RKO (cell line): ENCODE measurements around the gene HAT1.

Experiments used
- DNase-seq: peaks from one replicate; pipeline ENCODE4 v3.0.0-alpha.2; 2016; ENCODE audit warnings: low spot score

HAT1 gene

DNA sequence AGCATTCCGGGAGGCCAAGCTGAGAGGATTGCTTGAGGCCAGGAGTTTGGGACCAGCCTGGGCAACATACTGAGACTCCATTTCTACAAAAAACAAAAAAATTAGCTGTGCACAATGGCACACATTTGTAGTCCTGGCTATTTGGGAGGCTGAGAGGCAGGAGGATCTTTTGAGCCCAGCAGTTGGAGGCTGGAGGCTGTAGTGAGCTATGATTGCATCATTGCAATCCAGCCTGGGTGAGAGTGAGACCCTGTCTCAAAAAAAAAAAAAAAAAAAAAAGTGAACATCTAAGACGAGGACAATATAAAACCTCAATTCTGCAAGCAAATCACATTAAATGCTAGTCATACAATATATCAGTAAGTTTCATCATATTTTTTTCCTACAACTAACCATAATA is 2.8 kb upstream of the HAT1 start:
- DNase-seq: no peak

DNA sequence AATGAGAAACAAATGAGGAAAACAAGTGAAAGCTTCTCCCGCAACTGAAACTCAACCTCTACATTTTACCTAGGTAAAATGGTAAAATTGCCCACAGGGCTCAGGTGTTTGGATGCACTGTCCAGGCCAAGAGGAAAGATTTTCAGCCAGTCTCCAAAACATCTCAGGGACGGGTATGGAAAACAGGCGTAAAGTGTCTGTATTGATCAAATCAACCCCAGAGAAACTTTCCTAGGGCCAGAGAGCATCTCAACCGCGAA is 361 bp upstream of the HAT1 start:
- no peak for DNase-seq

DNA sequence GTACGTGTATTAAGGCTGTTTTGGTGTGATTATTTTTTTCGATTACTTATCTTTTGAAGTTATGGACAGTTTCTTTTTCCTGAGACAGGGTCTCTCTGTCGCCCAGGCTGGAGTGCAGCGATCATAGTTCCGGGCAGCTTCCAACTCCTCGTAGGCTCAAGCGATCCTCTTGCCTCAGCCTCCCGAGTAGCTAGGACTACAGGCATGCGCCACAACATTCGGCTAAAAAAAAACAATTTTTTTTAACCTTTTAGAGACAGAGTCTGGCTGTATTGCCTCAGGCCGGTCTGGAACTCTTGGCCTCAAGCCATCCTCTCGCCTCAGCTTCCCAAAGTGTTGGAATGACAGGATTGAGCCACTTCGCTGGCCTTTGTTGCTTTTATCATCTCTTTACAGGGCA is 945 bp downstream of the HAT1 start:
- peak; percentile 89 for DNase-seq

DNA sequence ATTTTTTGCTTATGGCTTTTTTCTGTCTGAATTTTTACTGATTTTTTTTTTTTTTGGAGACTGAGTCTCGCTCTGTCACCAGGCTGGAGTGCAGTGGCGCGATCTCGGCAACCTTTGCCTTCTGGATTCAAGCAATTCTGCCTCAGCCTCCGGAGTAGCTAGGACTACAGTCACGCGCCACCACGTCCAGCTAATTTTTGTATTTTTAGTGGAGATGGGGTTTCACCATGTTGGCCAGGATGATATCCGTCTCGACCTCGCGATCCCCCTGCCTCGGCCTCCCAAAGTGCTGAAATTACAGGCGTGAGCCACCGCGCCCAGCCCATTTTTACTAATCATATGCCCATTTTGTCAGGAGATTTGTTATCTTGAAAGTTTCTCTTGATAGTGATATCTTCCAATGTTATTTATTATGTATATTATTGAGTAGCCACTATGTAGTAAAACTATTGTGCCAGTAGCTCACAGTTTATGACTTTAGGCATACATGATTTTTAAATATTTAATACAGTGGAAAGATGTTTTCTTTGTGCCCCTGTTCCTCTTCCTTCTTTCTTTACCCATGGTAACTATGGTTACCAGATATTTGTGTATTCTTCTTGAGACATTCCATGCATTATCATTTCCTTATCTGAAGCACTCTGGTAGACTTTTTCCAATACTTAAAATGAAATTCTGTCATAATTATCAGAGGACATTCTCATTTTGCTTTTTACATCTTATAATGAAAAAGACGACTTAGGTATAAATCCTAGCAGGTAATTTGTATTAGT is 2.1 kb downstream of the HAT1 start:
- peak; percentile 43 for DNase-seq

DNA sequence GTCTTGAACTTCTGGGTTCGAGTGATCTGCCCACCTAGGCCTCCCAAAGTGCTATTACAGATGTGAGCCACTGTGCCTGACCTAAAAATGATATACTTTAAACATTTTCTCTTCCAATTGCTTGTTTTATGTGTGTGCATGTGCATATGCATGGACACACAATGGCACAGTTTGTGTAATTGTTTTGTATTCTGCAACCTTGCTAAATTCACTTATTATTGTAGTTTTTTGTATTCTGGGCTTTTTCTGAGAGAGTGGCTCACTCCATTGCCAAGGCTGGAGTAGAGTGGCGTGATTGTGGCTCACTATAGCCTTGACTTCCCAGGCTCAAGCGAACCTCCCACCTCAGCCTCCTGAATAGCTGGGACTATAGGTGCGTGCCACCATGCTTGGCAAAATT is 8.1 kb downstream of the HAT1 start:
- no peak for DNase-seq

DNA sequence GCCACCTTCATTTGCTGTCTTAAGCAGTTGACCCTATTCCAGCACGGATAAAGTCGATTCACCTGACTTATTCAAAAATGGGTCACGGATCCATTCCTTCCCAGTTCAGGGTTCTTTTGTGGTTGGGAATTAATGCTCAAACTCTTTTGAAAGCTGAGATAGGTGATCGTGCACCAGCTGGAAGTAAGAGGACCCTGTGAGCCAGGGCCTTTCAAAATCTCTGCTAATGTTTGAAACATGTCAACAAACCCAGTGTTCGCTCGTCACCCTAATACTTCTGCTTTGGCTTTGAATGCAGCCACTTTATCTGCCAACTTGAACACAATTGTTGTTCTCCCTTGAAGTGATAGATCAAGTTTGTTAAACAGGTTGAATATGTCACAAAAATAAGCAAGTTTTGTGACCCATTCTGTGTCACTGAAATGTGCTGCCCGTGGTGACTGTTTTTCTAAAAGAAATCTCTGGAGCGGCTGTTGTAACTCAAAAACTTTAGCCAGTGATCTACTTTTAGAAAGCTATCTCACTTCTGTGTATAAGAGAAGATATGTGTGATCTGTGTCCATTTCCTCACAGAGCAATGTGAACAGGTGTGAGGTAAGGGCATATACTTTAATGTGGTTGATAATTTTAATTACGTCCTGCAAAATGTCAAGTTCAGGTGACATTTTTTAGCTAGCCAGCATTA is 16.9 kb downstream of the HAT1 start:
- no peak for DNase-seq

DNA sequence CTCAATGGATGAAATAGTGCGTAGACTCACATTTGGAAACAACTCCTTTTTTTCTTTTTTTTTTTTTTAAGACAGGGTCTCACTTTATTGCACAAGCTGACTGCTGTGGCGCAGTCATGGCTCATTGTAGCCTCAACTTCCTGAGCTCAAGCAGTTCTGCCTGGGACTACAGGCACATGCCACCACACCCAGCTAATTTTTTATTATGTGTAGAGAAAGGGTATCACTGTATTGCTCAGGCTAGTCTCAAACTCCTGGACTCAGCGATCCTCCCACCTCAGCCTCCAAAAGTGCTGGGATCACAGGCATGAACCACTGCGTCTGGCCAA is 17.4 kb downstream of the HAT1 start:
- no peak for DNase-seq

DNA sequence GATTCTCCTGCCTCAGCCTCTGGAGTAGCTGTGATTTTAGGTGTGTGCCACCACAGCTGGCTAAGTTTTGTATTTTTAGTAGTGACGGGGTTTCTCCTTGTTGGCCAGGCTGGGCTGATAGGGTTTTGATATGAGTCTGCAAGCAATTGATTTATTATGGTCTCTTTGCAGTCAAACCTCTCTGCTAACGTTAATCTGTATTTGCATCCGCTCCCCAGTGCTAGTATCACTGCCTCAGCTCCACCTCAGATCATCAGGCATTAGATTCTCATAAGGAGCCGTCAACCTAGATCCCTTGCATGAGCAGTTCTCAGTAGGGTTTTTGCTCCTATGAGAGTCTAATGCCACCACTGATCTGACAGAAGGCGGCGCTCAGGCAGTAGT is 19.0 kb downstream of the HAT1 start:
- DNase-seq: no peak

DNA sequence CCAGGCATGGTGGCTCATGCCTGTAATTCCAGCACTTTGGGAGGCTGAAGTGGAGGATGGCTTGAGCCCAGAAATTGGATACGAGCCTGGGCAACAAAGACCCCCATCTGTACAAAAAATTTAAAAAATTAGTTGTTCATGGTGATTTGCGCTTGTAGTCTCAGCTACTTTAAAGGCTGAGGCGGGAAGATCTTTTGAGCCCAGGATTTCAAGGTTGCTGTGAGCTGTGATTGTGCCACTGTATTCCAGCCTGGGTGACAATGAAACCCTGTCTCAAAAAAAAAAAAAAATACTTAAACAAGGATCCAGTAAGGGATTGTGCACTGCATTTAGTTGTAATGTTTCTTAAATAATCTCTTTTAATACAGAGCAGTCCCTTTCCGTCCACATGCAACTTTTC is 21.6 kb downstream of the HAT1 start:
- DNase-seq: no peak

DNA sequence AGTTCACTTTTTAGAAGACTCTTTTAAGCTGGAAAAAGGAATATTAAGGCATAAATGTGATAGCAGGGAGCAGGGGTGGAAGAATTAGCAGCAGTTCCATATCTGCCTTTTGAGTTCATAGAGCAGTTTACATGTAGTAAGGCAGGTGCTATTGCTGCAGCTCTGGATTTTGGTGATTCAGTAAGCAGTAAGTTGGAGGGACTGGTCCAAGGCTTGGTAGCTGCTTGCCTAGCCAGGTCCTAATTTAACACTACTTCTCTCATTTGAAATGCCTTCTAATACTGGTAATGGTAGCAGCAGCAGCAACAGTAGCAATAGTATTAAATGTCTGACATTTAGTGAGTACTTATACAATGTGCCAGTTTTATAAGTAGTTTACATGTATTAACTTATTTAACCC is 30.0 kb downstream of the HAT1 start:
- no peak for DNase-seq

DNA sequence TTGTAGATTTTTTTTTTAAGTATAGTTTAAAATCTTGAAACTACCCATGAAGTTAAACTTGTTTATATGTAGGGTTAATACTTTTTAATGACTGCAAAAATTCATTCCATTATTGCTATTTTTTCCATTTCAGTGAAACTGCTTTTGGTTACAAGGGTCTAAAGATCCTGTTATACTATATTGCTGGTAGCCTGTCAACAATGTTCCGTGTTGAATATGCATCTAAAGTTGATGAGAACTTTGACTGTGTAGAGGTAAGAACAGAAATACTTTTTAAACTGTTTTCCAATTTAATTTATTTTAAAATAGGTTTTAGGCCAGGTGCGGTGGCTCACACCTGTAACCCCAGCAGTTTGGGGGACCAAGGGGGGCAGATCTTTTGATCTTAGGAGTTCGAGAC is 30.5 kb downstream of the HAT1 start:
- DNase-seq: no peak

DNA sequence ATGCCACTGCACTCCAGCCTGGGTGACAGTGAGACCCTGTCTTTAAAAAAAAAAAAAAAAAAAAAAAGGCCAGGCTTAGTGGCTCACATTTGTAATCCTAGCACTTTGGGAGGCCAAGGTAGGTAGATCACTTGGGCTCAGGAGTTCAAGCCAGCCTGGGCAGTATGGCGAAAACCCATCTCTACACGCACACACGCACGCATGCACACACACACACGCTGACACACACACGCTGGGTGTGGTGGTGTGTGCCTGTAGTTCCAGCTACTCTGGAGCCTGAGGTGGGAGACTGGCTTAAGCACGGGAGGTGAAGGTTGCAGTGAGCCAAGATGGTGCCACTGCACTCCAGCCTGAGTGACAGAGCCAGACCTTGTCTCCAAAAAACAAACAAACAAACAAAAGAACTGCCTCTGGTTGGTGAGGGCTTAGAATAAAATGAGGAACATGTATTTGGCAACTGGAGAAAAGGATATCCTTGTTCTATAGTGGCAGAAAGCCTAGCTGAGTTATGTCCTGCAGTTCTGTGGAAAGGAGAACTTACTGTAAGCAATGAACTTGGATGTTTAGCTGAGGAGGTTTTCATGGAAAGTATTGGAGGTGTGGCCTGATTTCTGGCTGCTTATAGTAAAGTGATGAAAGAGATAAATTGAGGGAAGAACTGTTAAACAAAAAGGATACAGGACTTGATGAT is 34.0 kb downstream of the HAT1 start:
- no peak for DNase-seq

DNA sequence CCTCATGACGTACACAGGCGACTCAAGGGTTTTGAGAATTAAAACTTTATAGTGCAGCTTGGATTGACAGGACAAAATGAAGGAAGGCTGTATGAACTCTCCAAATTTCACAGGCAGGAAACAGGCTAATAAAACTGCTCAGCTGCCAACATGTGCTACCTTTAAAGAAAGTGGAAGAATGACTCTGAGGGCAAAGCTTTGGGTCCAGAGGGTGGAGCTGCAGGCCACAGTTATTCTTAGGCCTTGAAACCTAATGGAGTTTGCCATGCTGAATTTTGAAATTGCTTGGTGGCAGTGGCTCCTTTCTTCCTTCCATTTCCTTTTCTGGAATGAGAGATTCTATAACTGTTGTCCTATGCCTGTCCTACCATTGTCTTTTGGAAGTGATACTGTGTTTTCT is 34.8 kb downstream of the HAT1 start:
- DNase-seq: peak; percentile 18

DNA sequence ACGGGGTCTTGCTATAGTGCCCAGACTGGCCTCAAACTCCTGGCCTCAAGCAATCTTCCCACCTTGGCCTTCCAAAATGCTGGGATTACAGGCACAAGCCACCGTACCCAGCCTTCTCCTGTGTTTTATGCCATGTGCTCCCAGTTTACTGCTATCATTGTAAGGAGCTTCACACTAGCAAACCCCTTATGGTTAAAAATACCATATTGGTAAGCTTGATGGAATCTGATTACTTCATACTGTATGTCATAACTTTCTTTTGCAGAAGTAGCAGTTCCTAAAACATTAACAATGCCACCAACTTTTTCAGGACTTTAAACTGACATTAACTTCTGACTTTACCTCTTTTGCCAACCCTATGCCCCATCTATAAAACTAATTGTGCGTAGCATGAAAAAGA is 36.2 kb downstream of the HAT1 start:
- DNase-seq: peak; percentile 44

DNA sequence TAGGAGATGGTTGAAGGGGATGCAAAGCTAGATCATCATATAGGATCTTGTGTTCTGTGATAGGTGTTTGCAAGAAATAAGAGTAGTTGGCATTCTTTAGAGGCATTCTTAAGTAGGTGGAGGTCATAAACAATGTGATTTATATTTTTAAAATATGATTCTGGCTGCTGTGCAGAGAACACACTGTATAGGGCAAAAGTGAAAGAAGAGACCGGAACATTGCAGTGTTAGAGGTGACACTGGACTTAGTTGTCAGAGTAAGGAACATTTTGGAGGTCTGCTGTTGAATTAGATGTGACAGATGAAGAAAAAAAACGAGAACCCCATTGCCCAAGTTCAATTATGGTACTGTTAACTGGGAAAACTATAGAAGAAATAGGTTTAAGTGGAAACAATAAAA is 37.7 kb downstream of the HAT1 start:
- no peak for DNase-seq

DNA sequence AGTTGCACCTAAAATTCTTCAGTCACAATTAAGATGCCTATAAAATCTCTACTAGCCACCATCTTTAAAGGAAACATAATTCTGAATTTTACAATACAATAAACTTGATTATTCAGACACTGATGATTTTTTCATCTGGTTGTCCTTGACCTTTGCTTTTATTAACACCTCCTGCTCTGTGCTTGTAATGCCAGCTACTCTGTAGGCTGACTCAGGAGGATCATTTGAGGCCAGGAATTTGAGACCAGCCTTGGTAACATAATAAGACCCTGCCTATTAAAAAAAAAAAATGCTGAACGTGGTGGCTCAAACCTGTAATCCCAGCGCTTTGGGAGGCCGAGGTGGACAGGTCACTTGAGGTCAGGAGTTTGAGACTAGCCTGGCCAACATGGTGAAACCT is 38.3 kb downstream of the HAT1 start:
- DNase-seq: no peak

DNA sequence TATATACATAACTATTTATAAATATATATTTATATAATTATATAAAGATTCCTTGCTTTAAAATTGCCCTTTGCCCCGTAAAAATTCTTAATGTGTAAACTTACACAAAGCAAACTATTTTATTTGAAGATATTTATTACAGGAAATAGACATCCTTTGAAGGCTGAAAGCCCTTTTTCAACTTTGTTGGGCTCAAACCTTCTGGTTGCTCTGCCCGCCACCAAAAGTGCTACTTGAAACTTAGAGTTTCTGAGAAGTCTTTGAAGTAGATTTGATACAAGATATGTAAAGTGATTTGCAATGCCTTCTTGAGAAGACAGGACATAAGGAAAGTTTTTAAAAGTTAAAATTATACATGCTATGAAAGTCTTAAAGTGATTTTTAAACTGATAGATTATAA is 40.9 kb downstream of the HAT1 start:
- DNase-seq: no peak

DNA sequence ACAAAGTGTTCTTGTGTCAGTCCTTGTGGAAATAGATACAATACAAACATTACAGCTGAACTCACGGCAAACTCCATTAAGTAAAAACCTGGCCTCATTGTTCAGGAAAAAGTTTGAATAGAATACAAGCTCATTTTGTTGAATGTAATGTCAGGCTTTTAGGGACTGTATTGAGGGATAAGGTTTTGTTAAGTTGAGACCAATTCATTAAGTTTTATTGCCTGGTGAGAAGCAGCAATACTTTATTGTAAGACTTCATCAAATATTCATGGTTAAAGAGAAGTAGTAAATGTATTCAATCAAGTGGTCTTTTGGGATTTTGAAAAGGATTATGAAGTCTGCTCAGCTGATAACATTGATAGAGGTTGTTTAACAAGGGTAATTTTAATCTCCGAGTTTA is 42.0 kb downstream of the HAT1 start:
- no peak for DNase-seq

DNA sequence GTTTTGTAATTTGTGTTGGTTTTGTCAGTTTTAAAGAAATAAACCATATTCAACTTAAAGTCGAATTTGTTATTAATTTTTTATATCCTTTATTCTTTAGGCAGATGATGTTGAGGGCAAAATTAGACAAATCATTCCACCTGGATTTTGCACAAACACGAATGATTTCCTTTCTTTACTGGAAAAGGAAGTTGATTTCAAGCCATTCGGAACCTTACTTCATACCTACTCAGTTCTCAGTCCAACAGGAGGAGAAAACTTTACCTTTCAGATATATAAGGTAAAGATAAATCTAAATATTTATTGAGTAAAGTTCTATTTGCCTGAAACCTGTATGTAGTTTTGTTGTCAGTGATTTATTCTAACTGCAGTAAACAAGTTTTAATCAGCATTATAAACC is 43.0 kb downstream of the HAT1 start:
- no peak for DNase-seq

DNA sequence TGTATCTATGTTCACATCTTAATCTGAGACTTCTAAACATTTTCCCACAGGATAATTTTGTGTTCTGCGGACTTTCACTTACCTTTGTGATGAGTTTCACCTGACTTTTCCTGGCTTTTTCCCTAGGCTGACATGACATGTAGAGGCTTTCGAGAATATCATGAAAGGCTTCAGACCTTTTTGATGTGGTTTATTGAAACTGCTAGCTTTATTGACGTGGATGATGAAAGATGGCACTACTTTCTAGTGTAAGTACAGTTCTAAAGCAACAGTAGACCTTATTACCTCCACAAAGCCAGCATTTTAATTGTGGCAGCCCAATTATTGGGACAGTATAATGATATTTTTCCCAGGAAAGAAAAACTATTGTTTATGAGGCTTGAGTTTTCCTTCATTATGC is 43.4 kb downstream of the HAT1 start:
- DNase-seq: no peak

DNA sequence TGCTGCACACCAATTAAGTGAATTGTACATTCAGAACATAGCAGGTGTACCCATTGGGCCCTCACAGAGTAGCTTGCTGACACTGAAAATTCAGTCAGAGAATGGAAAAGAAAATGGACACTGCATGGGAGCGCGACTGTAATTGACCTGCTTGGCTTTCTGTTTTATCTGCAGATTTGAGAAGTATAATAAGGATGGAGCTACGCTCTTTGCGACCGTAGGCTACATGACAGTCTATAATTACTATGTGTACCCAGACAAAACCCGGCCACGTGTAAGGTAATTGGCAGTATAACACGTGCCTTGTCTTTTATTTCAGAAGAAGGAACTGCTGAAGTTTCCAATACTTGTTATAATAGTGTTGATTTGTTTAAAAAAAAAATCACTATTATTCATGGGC is 44.0 kb downstream of the HAT1 start:
- no peak for DNase-seq

DNA sequence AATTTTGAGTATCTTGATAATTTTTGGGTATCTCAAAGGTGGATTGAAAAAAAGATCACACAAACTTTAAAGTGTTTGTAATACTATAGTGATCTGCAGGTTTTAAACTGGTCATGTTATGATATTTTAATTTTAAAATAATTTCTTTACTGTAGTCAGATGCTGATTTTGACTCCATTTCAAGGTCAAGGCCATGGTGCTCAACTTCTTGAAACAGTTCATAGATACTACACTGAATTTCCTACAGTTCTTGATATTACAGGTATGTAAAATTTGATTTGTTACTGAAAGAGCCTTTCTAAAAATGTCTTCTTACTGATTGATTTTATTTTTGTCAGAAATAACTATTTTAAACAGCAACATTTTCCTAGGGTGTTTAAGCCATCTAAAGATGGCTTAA is 44.4 kb downstream of the HAT1 start:
- DNase-seq: no peak

DNA sequence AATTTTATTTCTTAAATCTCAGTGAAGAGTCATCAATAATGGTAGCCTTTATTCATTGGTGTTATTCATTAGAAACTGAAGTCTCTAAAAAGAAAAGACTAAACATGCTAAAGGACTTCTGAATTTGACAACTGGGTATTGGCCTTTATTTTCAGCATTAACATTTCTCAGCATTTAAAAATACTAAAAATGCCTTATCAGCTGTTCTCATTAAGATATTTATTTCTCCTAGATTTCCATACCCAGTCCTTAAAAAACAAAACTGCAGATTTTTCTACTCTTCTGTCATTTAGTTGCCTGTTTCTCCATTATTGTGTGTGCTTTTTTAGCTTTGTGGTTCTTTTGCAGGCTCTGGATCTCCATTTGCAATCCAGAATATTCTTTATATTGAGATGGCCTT is 46.2 kb downstream of the HAT1 start:
- DNase-seq: no peak
